Loucy (cell line): ENCODE measurements around the gene FOXK1.
"Not testable (repeated sequence)": the region's sequence is repeated elsewhere in the genome, so short reads cannot be mapped to it uniquely, and the experiment has no call there.

Source experiments
- EZH2phosphoT487 ChIP-seq: fragments of 200-600 bp; IDR thresholded peaks from 2 replicates; pipeline ENCODE4 v1.6.1; 2018; ENCODE audit warnings: antibody characterized with exemption, mild to moderate bottlenecking, moderate library complexity, borderline replicate concordance
- TF ChIP-seq, protein P1 (sequence below): fragments of 200-600 bp; sonication (generic); conservative IDR thresholded peaks from 2 replicates; pipeline ENCODE4 v1.5.1; 2014; ENCODE audit warnings: mild to moderate bottlenecking, antibody characterized with exemption, low read length

DNA sequence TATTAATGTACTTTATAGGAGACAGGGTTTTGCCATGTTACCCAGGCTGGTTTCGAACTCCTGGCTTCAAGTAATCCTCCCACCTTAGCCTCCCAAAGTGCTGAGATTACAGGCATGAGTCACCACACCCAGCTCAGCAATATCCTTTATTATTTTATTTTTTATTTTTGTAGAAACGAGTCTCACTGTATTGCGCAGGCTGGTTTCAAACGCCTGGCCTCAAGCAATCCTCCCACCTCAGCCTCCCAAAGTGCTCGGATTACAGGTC lies 39.0 kb upstream of the FOXK1 start:
- TF ChIP-seq, protein P1, sequence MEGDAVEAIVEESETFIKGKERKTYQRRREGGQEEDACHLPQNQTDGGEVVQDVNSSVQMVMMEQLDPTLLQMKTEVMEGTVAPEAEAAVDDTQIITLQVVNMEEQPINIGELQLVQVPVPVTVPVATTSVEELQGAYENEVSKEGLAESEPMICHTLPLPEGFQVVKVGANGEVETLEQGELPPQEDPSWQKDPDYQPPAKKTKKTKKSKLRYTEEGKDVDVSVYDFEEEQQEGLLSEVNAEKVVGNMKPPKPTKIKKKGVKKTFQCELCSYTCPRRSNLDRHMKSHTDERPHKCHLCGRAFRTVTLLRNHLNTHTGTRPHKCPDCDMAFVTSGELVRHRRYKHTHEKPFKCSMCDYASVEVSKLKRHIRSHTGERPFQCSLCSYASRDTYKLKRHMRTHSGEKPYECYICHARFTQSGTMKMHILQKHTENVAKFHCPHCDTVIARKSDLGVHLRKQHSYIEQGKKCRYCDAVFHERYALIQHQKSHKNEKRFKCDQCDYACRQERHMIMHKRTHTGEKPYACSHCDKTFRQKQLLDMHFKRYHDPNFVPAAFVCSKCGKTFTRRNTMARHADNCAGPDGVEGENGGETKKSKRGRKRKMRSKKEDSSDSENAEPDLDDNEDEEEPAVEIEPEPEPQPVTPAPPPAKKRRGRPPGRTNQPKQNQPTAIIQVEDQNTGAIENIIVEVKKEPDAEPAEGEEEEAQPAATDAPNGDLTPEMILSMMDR, result not testable (repeated sequence)
- not testable (repeated sequence) for TF ChIP-seq EZH2phosphoT487
